Activated B cell treated with CpG ODN at 0.5 μM for 24 hours (primary cell): ENCODE measurements around the gene GLRX3. TPM values are rescaled to one million over a fixed set of nuclear protein-coding genes. Genes with fewer than 3 reads are reported as not detected.

Experiments used
- ATAC-seq: fragments of 200-7000 bp; cut with Tn5 transposase; one replicate; pipeline ENCODE4 v1.10.0; 2021; ENCODE audit warnings: low read depth, mild to moderate bottlenecking, moderate library complexity
- CTCF ChIA-PET: fragments of 350-600 bp; sonication (Branson Sonifier 250); formaldehyde crosslinking; loops from one replicate; lab custom pipeline; 2021; ENCODE audit warnings: antibody characterized with exemption; lab: Charles Lee
- POLR2A ChIA-PET: fragments of 350-600 bp; sonication (Branson Sonifier 250); formaldehyde crosslinking; loops from one replicate; lab custom pipeline; 2021; ENCODE audit warnings: antibody characterized with exemption; lab: Charles Lee
- DNase-seq: peaks from one replicate; pipeline ENCODE4 v3.0.0; 2022
- H3K27ac Mint-ChIP-seq: one replicate; pipeline ENCODE4 v1.8.0; 2020; ENCODE audit warnings: mixed read lengths
- H3K27me3 Mint-ChIP-seq: one replicate; pipeline ENCODE4 v1.8.0; 2021; ENCODE audit warnings: mixed read lengths
- H3K36me3 Mint-ChIP-seq: one replicate; pipeline ENCODE4 v1.8.0; 2021; ENCODE audit warnings: low read depth, mixed read lengths
- H3K4me1 Mint-ChIP-seq: one replicate; pipeline ENCODE4 v1.8.0; 2021; ENCODE audit warnings: mixed read lengths
- H3K4me3 Mint-ChIP-seq: one replicate; pipeline ENCODE4 v1.8.0; 2020; ENCODE audit warnings: mild to moderate bottlenecking, mixed read lengths
- H3K9me3 Mint-ChIP-seq: one replicate; pipeline ENCODE4 v1.8.0; 2020; ENCODE audit warnings: mixed read lengths
- CTCF ChIP-seq: fragments of 200-600 bp; IDR thresholded peaks from one replicate; pipeline ENCODE4 v1.8.0; 2022; ENCODE audit warnings: antibody characterized with exemption, mild to moderate bottlenecking
- intact Hi-C: fragments of 100-400 bp; cut with micrococcal nuclease; formaldehyde crosslinking; loops from one replicate; pipeline ENCODE4 v1.15.1; 2024
- total RNA-seq: library from RNA; stranded (reverse); gene quantifications from 2 replicates; pipeline ENCODE4 v1.2.3, GENCODE V29; 2022

The GLRX3 gene
- total RNA-seq, 1 donor from 2014 or later: 80.6 TPM

- no peak overlapping the region for H3K27ac Mint-ChIP-seq
- POLR2A ChIA-PET: interaction anchor here (1.0 to 1.3 kb wide), 2 partner anchors 9 to 17 kb away, joined by 3 to 6 read pairs; partner anchors contain the start of genes C10orf143 and GLRX3
- H3K27me3 Mint-ChIP-seq: peaks cover 35% of the 10 kb centered on the region
- no peak overlapping the region for H3K4me3 Mint-ChIP-seq
- H3K36me3 Mint-ChIP-seq: no peaks in the 10 kb centered on the region
- no peaks in the 10 kb centered on the region for H3K9me3 Mint-ChIP-seq
- intact Hi-C loops: loop anchor here (1.0 to 5.0 kb wide), 2 partner anchors 16 to 1915 kb away; no protein-coding TSS in a partner anchor
- CTCF ChIA-PET: interaction anchor here (0.7 to 3.4 kb wide), 14 partner anchors 11 to 1916 kb away, joined by 3 to 21 read pairs (median 4); partner anchors contain the start of gene C10orf143
- ATAC-seq: peak; percentile 85
- no peak for DNase-seq
- no peak for TF ChIP-seq CTCF
- peaks cover 4% of the 10 kb centered on the region for H3K4me1 Mint-ChIP-seq
Measured at GRCh38 chr10:130127364-130128061, 8.7 kb upstream of the GLRX3 start.

- Mint-ChIP-seq H3K36me3 (no peaks in the 10 kb centered on the region), H3K4me1 (peaks cover 4% of the 10 kb centered on the region), H3K9me3 (no peaks in the 10 kb centered on the region), H3K27ac (no peak overlapping the region), H3K4me3 (no peak overlapping the region), H3K27me3 (peaks cover 35% of the 10 kb centered on the region)
- ATAC-seq (no peak), DNase-seq (no peak)
- ChIA-PET POLR2A (interaction anchor here (1.3 kb wide), 1 partner anchor 18 kb away, joined by 6 read pairs; the partner anchor contains the start of gene C10orf143), CTCF (interaction anchor here (0.7 to 3.4 kb wide), 12 partner anchors 8 to 1097 kb away, joined by 3 to 21 read pairs (median 4); partner anchors contain the start of genes C10orf143 and GLRX3)
- no peak for TF ChIP-seq CTCF
- intact Hi-C loops: loop anchor here (5.0 kb wide), 1 partner anchor 1916 kb away; no protein-coding TSS in a partner anchor
Measured at GRCh38 chr10:130128062-130128781, 8.0 kb upstream of the GLRX3 start.

DNA sequence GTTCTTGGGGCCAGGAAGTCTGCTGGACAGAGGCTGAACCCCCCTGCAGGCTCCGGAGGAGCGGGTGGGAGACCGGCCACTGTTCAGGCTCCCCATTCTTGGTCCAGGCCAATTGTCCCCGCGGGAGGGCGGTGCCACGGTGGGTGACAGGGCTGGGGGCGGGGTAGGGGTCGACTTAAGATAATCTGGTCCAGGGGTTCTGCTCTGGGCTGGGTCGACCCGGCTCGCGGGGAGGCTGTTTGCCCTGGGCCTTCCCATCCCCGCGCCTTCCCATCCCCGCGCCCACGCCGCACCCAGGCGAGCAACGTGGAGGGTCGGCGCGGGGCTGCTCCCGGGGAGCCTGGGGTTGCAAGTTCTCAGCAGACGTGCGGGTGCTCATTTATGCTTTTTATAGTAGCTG is 7.3 kb upstream of the GLRX3 start:
- Mint-ChIP-seq H3K9me3 (no peaks in the 10 kb centered on the region), H3K27me3 (peaks cover 35% of the 10 kb centered on the region), H3K4me1 (peaks cover 4% of the 10 kb centered on the region), H3K4me3 (no peak overlapping the region), H3K27ac (no peak overlapping the region), H3K36me3 (no peaks in the 10 kb centered on the region)
- intact Hi-C loops: loop anchor here (5.0 kb wide), 1 partner anchor 1917 kb away; no protein-coding TSS in a partner anchor
- TF ChIP-seq CTCF: no peak
- ATAC-seq (no peak), DNase-seq (no peak)
- CTCF ChIA-PET: interaction anchor here (1.3 to 3.4 kb wide), 6 partner anchors 12 to 1098 kb away, joined by 3 to 21 read pairs (median 6); partner anchors contain the start of gene C10orf143
- POLR2A ChIA-PET: no interaction called here

DNA sequence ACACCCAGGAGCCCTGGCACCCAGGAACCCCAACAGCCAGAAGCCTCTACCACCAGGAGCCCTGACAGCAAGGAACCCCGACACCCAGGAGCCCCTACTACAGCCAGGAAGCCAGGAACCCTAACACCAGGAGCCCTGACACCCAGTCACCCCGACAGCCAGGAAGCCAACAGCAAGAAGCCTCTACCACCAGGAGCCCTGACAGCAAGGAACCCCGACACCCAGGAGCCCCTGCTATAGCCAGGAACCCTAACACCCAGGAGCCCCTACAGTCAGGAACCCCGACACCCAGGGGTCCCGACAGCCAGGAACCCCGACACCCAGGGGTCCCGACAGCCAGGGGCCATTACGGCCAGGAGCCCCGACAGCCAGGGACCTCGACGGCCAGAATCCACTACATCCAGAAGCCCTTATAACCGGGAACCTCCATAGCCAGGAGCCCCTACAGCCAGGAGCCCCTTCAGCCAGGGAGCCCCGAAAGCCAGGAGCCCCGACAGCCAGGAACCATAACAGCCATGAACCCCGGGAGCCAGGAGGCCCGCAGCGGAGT is 440 bp upstream of the GLRX3 start:
- H3K9me3 Mint-ChIP-seq: no peaks in the 10 kb centered on the region
- peak overlapping the region; percentile 93 for H3K4me3 Mint-ChIP-seq
- peaks cover 14% of the 10 kb centered on the region for H3K36me3 Mint-ChIP-seq
- no peak overlapping the region for H3K27ac Mint-ChIP-seq
- intact Hi-C loops: loop anchor here (1.0 kb wide), 1 partner anchor 25 kb away; the partner anchor contains the start of gene C10orf143
- ChIA-PET CTCF (interaction anchor here (1.3 to 4.7 kb wide), 2 partner anchors 8 to 25 kb away, joined by 3 to 31 read pairs; partner anchors contain the start of gene C10orf143), POLR2A (interaction anchor here (0.6 to 5.1 kb wide), 6 partner anchors 9 to 669 kb away, joined by 3 to 185 read pairs (median 4); partner anchors contain the start of genes C10orf143 and MGMT)
- peaks cover 37% of the 10 kb centered on the region for H3K4me1 Mint-ChIP-seq
- no peak for DNase-seq
- peaks cover 13% of the 10 kb centered on the region for H3K27me3 Mint-ChIP-seq
- no peak for ATAC-seq
- no peak for TF ChIP-seq CTCF
